Gastroesophageal sphincter (tissue), 4 donors: ENCODE measurements around the gene PRR35. TPM values are rescaled to one million over a fixed set of nuclear protein-coding genes. Genes with fewer than 3 reads are reported as not detected.
A peak's percentile ranks its signal among the peaks of the same experiment; 100 is the strongest.

ENCODE experiments used
- ATAC-seq: fragments of 150-250 bp; one replicate; pipeline ENCODE4 v1.9.1; 2016; ENCODE audit warnings: mild to moderate bottlenecking, moderate library complexity
- H3K27ac ChIP-seq, 4 donors: fragments of 200-600 bp; sonication (generic) in 3 of 4; 1 replicate in 3 of 4; 2 replicates in 1 of 4; pipeline ENCODE4 v1.5.1; 2016 to 2019
- H3K27me3 ChIP-seq: fragments of 200-600 bp; sonication (generic); one replicate; pipeline ENCODE4 v1.5.1; 2019
- H3K36me3 ChIP-seq, 2 donors: fragments of 200-600 bp; sonication (generic); one replicate each; pipeline ENCODE4 v1.5.1; 2019; ENCODE audit warnings: control low read depth in 1 of 2
- H3K4me1 ChIP-seq, 3 donors: fragments of 200-600 bp; sonication (generic); 1 replicate in 2 of 3; 2 replicates in 1 of 3; pipeline ENCODE4 v1.5.1; 2016 to 2019; ENCODE audit warnings: control low read depth in 2 of 3
- H3K4me3 ChIP-seq, 2 donors: fragments of 200-600 bp; sonication (generic); one replicate each; pipeline ENCODE4 v1.5.1; 2019; ENCODE audit warnings: mild to moderate bottlenecking in 1 of 2, moderate library complexity in 1 of 2
- H3K9me3 ChIP-seq, 3 donors: fragments of 200-600 bp; sonication (generic); one replicate each; pipeline ENCODE4 v1.5.1; 2017 to 2019; ENCODE audit warnings: control low read depth in 2 of 3
- EP300 ChIP-seq: sonication (generic); formaldehyde crosslinking; IDR thresholded peaks from one replicate; pipeline ENCODE4 v1.6.1; 2017; ENCODE audit warnings: antibody characterized with exemption, mild to moderate bottlenecking
- POLR2A ChIP-seq, 2 donors: fragments of 450-650 bp; IDR thresholded peaks; one replicate each; pipeline ENCODE4 v1.6.1; 2017; ENCODE audit warnings: antibody characterized with exemption in 2 of 2, mild to moderate bottlenecking in 2 of 2, moderate library complexity in 1 of 2
- POLR2AphosphoS5 ChIP-seq: sonication (generic); formaldehyde crosslinking; IDR thresholded peaks from one replicate; pipeline ENCODE4 v1.6.1; 2017; ENCODE audit warnings: antibody characterized with exemption
- WGBS, 2 donors: methylation state at CpG; one replicate each; pipeline ENCODE4 v1.1.5; 2018; ENCODE audit warnings: low coverage in 1 of 2; 5-methylcytosine and 5-hydroxymethylcytosine counted together
- total RNA-seq, 4 donors: library from RNA; depleted of rRNA; stranded (reverse); fragments of >200 nt; gene quantifications; one replicate each; pipeline ENCODE4 v1.1.0, GENCODE V29; 2016
- TF ChIP-seq, protein P1 (sequence below), 4 experiments: fragments of 200-600 bp in 2 of 4; fragments of 450-650 bp in 2 of 4; sonication (generic) in 1 of 4; IDR thresholded peaks; one replicate each; pipeline ENCODE4 v1.5.1; 2017 to 2019; ENCODE audit warnings: antibody characterized with exemption in 4 of 4, mild to moderate bottlenecking in 2 of 4, moderate library complexity in 2 of 4

PRR35 gene
- total RNA-seq, 4 donors from 2014 or later, result not detected

DNA sequence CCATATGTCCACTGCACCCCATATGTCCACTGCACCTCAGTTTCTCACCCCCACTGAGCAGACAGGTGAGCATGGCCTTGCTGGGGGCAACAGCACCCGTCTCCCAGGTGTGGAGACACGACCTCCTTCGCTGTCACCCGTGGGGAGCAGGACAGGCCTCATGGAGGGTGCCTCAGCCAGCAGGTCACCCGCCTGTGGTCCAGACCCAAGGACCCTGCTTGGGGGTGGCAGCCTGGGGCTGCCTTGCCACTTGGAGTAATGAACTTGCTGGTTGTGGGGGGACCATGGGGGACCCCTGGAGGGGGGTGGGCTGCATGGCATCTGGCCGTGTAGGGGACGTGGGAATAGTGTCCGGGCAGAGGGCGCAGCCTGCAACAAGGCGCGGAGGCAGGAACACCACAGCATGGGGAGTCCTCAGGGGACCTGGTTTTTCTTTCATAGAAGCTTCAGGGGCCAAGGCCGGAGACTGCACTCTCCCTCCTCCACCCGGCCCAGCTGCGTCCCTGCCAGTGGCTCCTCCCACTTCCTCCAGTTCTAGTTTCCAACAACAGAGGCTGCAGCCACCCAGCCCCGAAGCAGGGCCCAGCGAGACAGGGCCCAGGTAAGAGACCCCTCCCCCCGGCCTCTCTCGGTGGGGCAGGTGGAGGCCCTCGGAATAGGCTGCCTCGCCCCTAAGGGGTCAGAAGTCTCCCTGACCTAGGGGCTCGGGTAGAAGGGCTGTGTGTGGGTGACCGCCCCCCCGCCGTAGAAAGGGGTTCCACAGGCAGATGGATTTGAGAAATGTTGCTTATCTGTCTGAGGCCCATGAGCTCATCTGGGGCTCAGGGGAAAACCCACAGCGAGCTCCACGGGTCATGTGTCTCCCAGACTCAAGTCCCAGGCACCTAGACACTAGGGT is 6.5 kb downstream of the PRR35 start, which contains the start of gene NHLRC4:
Gene NHLRC4, plus strand, starts transcription at position 531 of the 898 bp plus-strand sequence. CDS start 1,043 bp downstream, outside the sequence.
- Histone ChIP-seq H3K4me3 (peak within 1 kb of the TSS in 1 of 2 donors; percentile 41), H3K9me3 (no peaks in the 10 kb centered on the region), H3K4me1 (peaks cover 0 to 64% (median 38%) of the 10 kb centered on the region in 3 donors), H3K36me3 (peaks cover 0 to under 1% of the 10 kb centered on the region in 2 donors), H3K27me3 (peaks cover 32% of the 10 kb centered on the region), H3K27ac (peak within 1 kb of the TSS in 3 of 4 donors; percentile 43 to 74 (median 51))
- peak; percentile 50 for ATAC-seq
- 30 to 40% methylated on average over 2 to 6 of the region's 26 CpGs for WGBS, 2 donors
- TF ChIP-seq POLR2A (IDR thresholded peaks at IDR 0.05), result no peak
- TF ChIP-seq, protein P1, sequence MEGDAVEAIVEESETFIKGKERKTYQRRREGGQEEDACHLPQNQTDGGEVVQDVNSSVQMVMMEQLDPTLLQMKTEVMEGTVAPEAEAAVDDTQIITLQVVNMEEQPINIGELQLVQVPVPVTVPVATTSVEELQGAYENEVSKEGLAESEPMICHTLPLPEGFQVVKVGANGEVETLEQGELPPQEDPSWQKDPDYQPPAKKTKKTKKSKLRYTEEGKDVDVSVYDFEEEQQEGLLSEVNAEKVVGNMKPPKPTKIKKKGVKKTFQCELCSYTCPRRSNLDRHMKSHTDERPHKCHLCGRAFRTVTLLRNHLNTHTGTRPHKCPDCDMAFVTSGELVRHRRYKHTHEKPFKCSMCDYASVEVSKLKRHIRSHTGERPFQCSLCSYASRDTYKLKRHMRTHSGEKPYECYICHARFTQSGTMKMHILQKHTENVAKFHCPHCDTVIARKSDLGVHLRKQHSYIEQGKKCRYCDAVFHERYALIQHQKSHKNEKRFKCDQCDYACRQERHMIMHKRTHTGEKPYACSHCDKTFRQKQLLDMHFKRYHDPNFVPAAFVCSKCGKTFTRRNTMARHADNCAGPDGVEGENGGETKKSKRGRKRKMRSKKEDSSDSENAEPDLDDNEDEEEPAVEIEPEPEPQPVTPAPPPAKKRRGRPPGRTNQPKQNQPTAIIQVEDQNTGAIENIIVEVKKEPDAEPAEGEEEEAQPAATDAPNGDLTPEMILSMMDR (IDR thresholded peaks at IDR 0.05), result no peak
- TF ChIP-seq EP300, result no peak
- no peak for TF ChIP-seq POLR2AphosphoS5

- peaks cover 27% of the 10 kb centered on the region for H3K27me3 ChIP-seq
- peak overlapping the region in 1 of 2 donors; percentile 41 for H3K4me3 ChIP-seq
- WGBS, 2 donors, result no CpG with 5 or more reads among the region's 35 CpGs
- no peak for ATAC-seq
- peaks cover 0 to 10% of the 10 kb centered on the region in 2 donors for H3K36me3 ChIP-seq
- peaks cover 0 to 64% (median 38%) of the 10 kb centered on the region in 3 donors for H3K4me1 ChIP-seq
- H3K9me3 ChIP-seq, result no peaks in the 10 kb centered on the region
- TF ChIP-seq, protein P1 (IDR thresholded peaks at IDR 0.05), result no peak
- TF ChIP-seq POLR2A (IDR thresholded peaks at IDR 0.05), result no peak
- no peak for TF ChIP-seq EP300
- TF ChIP-seq POLR2AphosphoS5, result no peak
- H3K27ac ChIP-seq, result peak overlapping the region in 3 of 4 donors; percentile 43 to 88 (median 51)
Measured at GRCh38 chr16:567373-568256, 7.4 kb downstream of the PRR35 start.

DNA sequence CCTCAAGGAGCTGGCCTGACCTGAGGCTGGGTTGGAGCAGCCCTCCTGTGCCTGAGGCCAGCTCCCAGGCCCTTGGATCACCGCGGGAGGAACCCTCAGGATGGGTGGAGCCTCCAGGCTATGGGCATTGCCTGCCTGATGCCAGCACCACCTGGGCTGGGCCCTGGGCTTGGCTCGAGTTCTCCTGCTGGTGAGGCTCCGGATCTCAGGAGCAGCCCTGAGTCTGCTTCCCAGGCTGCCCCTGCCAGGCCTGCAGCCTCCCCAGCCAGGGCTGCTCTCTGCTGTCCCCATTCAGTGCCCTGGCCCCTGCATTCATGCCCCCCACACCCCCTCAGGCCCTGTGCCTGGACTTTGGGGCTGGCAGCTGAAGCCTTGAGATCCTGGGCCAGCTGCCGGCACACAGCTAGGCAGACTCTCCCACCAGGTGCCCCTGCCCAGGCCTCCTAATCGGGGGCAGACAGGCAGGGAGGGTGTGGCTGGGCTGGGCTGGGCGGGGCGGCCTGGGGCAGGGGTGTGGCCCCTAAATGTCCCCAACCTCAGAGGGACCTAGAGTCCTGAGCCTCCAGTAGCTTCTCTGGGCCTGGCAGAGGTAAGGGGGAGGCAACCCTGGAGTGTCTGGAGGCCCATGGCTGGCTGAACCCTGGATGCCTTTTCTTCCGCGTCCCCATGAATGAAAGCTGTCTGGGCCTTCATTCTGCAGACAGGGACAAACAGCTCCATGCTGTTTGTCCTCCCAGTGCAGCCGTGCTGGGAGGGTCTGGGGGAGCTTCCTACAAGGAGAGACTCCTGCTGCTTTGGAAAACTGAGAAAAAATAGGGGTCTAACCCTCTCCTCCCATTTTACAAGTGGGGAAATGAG is 8.4 kb downstream of the PRR35 start:
- H3K27me3 ChIP-seq, result peaks cover 17% of the 10 kb centered on the region
- ATAC-seq, result no peak
- TF ChIP-seq, protein P1 (IDR thresholded peaks at IDR 0.05), result no peak
- no peak for TF ChIP-seq EP300
- no peak for TF ChIP-seq POLR2A (IDR thresholded peaks at IDR 0.05)
- TF ChIP-seq POLR2AphosphoS5, result no peak
- no CpG with 5 or more reads among the region's 11 CpGs for WGBS, 2 donors
- H3K9me3 ChIP-seq, result no peaks in the 10 kb centered on the region
- peaks cover 0 to 17% of the 10 kb centered on the region in 2 donors for H3K36me3 ChIP-seq
- H3K4me3 ChIP-seq, result peak overlapping the region in 1 of 2 donors; percentile 97
- peaks cover 0 to 64% (median 38%) of the 10 kb centered on the region in 3 donors for H3K4me1 ChIP-seq
- H3K27ac ChIP-seq, result peak overlapping the region in 3 of 4 donors; percentile 78 to 88 (median 80)
